COLO668 (cell line): ENCODE results near the gene KCNQ5.

Experiments
- DNase-seq: peaks from one replicate; lab custom pipeline; 2025; ENCODE audit not compliant: unreplicated experiment; lab: John Stamatoyannopoulos, UW

Gene KCNQ5

GRCh38 chr6:72740135-72740534 is 118.3 kb downstream of the KCNQ5 start:
- no peak for DNase-seq

DNA sequence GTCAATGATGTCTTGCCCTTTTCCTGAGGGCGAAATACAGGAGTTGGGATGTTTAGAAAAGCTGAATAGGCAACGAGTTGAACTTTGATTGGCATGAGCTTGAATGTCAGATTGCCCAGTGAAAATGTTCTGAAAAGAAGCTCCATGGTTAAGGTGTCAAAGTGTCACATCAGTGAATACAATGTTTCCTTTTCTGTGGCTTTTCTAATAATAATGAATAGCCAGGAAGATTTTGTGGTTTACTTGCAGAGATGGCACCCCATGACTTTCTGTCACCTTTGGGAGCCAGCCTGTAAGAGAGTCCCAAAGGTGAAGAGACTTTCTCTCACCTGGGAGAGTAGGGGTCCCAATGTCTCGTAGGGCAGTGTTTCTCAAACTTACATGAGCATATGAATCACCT is 119.2 kb downstream of the KCNQ5 start:
- DNase-seq = no peak

DNA sequence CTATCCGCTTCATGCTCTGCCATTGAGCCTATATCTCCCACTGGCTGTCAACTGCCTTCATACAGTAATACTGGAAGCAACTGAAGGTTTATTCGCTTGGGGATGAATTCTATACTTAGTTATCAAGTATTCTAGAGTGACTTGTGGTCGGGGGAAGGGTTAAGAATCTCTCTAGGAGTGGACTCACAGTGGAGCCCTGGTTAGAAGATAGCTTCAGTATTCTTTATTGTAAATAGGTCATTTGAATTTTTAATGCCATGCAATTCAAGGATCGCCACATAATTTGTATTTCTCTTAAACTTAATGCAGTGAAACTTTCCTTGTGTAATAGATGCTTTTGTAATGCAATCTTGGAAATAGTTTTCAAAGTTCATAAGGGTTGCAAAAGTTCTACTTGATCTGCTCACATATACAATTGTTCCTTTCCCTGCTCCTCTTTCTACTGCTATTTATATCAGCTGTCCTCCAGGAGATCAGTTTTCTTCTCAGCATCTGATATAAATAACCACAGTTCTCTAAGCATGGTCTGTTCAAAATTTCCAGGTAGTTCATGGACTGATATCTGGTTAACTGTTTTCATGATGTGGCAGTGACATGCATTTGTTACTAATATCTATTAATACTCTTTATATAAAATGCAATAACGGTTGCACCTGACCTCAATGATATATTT is 120.3 kb downstream of the KCNQ5 start:
- no peak for DNase-seq

DNA sequence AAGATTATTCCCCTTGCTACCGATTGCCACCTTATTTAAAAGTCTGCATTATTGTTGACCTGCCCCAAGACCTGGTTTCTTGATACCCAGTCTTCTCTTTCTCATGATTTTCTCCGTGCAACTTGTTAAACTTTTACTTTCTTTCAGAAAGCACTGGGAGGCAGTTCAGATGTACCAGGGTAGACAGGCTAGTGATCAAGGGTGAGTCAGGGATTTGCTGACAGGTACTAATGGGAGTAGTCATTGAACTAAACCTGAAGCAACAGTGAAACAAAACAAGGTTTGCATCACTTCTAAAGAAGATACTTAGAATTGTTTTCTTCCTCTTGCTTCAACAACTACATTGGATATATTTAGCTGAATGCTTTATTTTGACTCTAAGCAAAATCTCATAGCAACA is 124.4 kb downstream of the KCNQ5 start:
- DNase-seq = no peak

- no peak for DNase-seq
These were observed 126.9 kb downstream of the KCNQ5 start for GRCh38 chr6:72748759-72749158.

- no peak for DNase-seq
These were observed 133.9 kb downstream of the KCNQ5 start for GRCh38 chr6:72755752-72756151.

DNA sequence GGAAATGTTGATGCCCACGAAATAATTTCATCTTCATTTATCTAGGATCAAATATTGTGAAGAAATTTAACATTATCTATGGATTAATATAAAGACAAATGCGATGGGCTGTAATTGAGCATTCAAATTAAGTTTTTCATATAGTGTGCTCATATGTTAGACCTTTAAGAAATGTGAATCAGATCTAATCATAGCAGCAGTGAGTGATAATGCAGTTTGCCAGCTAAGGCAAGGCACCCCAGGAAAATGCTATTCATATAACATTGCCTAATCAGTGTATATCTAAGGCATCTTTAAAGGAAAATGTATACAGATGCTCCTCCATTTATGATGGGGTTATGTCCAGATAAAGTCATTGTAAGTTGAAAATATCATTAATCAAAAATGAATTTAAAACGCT is 135.2 kb downstream of the KCNQ5 start:
- DNase-seq = no peak

DNA sequence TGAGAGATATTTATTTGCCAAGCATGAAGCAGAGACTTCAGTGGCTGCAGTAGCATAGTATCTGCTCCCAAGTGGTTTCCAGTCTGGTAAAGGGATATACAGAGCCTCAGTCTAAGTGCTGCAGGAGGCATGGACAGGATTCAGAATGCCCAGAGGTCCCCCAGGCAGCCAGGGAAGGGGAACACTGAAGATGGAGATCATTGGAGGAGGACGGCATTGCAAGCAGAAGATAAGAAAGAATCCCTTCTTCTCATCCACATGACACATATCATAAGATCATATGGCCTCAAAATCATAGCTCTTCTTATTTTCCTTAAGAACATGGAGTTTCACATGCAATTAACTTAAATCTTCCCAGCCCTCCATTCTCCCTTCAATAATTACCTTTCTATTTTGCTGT is 136.1 kb downstream of the KCNQ5 start:
- DNase-seq = no peak

DNA sequence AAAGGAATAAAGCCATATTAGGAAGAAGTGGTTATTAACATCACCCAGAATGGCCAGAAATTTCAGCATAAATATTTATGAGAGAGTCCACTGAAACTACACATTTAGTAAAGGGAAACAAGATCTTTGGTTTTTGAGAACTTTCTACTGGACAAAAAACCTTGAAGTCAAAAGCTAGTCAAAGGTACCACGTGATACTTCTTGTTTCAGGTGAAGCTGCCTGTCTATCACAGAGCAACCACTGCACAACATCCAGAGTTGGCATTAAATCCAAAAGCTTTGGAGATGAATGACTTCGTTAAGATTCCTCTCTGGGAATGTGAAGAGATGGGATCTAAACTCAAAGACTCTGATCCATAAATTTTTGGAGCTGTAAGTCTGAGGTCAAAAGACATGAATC is 137.0 kb downstream of the KCNQ5 start:
- DNase-seq = no peak

- DNase-seq = no peak
These were observed 138.4 kb downstream of the KCNQ5 start for GRCh38 chr6:72760114-72760793.

DNA sequence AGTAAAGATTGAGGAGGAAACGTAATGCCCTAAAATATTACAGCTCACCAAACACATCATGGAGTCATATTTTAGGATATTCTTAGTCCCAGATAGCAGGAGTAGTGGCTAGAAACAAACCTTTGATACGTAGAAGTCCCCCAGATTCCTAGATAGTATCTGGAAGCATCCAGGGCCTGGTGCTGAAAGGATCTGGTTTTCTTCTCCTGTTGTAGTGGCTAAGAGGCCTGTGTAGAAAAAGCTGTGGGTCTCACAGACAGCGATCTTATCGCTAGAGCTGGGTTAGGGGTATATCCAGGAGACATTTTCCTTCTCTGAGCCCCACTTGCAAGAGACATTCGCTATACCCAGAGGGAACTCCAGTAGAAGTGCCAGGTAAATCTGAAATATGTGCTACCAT is 139.9 kb downstream of the KCNQ5 start:
- DNase-seq = no peak

- DNase-seq = no peak
These were observed 147.7 kb downstream of the KCNQ5 start for GRCh38 chr6:72769459-72770125.

- no peak for DNase-seq
These were observed 149.1 kb downstream of the KCNQ5 start for GRCh38 chr6:72770959-72771358.

- no peak for DNase-seq
These were observed 154.6 kb downstream of the KCNQ5 start for GRCh38 chr6:72776456-72776855.

GRCh38 chr6:72781624-72782023 is 159.8 kb downstream of the KCNQ5 start:
- no peak for DNase-seq

GRCh38 chr6:72783035-72783434 is 161.2 kb downstream of the KCNQ5 start:
- no peak for DNase-seq

DNA sequence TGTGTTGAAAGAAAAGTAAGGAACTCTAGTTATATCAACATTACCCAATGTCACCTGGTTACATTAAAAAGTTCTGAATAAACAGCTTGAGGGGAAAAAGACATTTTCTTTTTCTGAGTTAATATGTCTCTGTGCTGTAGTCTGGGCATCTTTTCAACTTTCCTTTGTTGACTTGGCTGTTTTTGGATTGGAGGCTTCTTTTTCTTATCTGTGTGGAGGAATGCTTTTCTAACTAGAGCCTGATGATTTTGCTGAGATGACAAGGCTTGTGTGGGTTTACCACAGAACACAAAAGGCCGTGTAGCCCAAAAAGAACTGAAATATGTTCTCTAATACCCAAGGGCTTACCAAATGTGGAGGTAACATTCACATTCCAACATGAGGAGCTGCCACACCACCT is 161.8 kb downstream of the KCNQ5 start:
- DNase-seq = no peak

GRCh38 chr6:72784071-72784470 is 162.2 kb downstream of the KCNQ5 start:
- DNase-seq = no peak

- no peak for DNase-seq
These were observed 162.7 kb downstream of the KCNQ5 start for GRCh38 chr6:72784581-72784980.

- no peak for DNase-seq
These were observed 165.6 kb downstream of the KCNQ5 start for GRCh38 chr6:72787391-72788031.

DNA sequence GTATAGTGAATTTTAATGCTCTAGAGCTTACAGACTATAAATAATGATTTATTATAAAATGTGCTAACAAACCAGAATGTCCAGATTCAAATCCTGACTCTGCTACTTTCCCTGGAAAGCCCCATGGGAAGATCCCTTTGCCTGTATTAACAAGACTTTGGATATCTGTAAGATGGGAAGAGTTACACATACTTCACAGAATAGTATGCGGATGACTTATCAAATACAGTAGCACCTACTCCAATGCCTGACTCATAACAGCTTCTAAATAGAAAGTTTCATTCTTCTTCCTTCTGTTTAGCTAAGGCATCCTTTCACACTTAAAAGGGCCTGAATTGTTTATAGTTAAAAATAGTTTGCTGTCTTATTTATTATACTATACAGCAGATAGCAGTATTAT is 166.3 kb downstream of the KCNQ5 start:
- DNase-seq = no peak

GRCh38 chr6:72789145-72789544 is 167.3 kb downstream of the KCNQ5 start:
- no peak for DNase-seq
